Caki2 (cell line): Measurements from ENCODE around the gene FTCD. TPM values are rescaled to one million over a fixed set of nuclear protein-coding genes. Genes with fewer than 3 reads are reported as not detected.
"Not testable (repeated sequence)": the region's sequence is repeated elsewhere in the genome, so short reads cannot be mapped to it uniquely, and the experiment has no call there.

ENCODE experiments used
- DNase-seq: peaks from one replicate; pipeline ENCODE4 v3.0.0-alpha.2; 2015; ENCODE audit warnings: low read depth
- in situ Hi-C: cut with HindIII; loops from 2 replicates; pipeline ENCODE4 v1.10.0; 2016; ENCODE audit warnings: low sequenced_read_pairs, low pct_unique_long_range_greater_than_20kb, mixed read lengths
- total RNA-seq: library from RNA; depleted of rRNA; stranded (reverse); fragments of >200 nt; shearing (Covaris generic); gene quantifications from 2 replicates; pipeline ENCODE4 v1.2.3, GENCODE V29; 2014; ENCODE audit warnings: low replicate concordance

Gene FTCD
- total RNA-seq, 1 experiment from 2014 or later = 0.14 TPM

GRCh38 chr21:46178961-46179360 lies 23.6 kb upstream of the FTCD start:
- DNase-seq = no peak
- in situ Hi-C loops = no loop called here

- in situ Hi-C loops = not testable (repeated sequence)
Observed at GRCh38 chr21:46176443-46177129, 21.2 kb upstream of the FTCD start.

DNA sequence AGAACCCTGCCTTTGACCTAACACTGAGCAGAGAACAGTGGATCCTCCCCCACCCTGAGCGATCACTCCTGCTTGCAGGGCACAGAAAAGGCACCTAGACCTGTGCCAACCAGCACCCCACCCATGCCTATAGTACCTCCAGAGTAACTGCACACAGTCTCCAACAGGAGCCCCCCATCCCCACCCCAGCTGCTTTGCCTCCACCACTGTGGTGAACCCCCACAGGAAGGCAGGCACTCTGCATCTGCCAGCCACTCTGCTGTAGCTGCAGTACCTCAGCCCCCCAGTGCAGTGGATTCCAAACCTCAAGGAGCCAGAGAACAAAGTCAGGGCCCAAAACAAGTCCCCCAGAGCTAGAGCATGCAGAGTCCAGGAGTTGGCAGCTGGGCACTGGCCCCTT lies 18.2 kb upstream of the FTCD start:
- no peak for DNase-seq
- in situ Hi-C loops = no loop called here

More at GRCh38 chr21:46176443-46177129, 21.2 kb upstream of the FTCD start:
- not testable (repeated sequence) for DNase-seq

DNA sequence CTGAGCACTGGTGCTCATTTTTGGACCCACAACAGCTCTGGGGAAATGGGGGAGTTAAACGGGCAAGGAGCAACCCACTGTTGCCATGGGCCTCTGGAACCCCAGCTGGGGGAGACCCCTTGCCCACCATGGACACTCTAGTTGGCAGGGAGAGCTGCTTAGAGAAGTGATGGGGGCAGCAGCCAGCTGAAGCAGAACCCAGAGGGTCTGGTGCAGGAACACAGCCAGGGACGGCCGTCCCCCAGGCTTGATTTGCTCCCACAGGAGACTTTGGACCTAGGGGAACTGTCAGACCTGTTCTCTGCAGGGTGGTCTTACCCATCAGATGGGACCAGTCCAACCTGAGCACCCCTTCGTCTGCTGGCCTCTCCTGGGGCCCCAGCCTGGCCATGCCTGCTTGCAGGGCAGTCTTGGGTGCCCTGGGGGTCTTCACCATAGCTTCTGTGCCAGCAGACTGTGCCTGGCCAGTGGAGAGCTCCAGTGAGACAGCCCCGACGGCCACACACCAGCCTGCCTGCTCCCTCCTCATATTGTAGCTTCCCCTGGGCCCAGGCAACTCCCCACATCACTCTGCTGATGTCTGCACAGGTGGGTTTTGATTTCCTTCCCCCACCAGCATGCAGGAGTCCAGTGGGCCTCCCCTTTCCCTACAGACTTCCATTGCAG lies 17.6 kb upstream of the FTCD start:
- DNase-seq = no peak
- in situ Hi-C loops = no loop called here

DNA sequence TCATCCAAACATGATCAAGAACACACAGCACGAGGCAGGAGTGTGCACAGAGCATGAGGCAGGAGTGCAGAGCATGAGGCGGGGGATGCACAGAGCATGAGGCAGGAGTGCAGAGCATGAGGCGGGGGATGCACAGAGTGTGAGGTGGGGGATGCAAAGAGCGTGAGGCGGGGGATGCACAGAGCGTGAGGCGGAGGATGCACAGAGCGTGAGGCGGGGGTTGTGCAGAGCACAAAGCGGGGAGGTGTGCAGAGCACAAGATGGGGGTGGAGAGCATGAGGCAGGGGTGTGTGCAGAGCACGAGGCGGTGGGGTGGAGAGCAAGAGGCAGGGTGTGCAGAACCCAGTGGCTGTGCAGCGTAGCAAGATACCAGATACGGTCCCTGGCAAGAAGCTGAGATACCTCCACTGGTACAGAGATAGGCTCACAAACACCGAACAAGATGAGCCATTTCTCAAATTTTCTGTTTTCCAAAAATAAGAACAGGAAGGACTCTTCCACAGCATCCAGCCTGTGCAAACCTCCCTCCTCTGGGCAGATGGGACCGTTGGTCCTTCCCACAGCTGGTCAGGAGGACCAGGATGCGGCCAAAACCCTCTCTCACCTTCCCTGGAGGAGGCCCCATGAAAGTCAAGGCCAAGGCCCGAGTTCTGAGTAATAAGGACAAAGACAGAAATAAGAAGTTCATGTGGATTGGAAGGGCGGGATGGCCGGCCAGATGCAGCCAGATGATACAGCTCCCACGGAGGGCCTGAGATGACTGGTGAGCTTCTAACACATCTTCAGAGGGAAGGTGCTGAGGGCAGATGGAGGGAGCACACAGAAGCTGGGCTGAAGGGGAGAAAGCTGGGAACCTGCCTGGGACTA lies 16.9 kb upstream of the FTCD start:
- DNase-seq = no peak
- in situ Hi-C loops = no loop called here

DNA sequence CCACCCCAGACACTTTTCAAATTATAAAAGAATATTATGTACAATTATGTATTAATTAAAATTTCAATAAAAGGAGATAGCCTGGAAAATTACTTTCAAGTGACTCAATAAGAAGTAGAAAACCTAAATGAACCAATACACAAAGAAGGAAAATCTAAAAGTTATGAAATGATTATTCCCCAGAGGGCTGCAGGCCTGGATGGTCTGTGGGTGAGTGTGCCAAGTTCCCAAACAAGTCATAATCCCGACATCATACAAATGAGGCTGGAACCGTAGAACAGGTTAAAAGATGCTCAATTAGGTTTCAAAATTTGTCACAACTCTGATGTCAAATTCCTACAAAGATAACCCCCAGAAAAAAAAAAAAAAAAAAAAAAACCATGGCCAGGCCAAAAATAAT lies 16.2 kb upstream of the FTCD start:
- in situ Hi-C loops = no loop called here
- no peak for DNase-seq

DNA sequence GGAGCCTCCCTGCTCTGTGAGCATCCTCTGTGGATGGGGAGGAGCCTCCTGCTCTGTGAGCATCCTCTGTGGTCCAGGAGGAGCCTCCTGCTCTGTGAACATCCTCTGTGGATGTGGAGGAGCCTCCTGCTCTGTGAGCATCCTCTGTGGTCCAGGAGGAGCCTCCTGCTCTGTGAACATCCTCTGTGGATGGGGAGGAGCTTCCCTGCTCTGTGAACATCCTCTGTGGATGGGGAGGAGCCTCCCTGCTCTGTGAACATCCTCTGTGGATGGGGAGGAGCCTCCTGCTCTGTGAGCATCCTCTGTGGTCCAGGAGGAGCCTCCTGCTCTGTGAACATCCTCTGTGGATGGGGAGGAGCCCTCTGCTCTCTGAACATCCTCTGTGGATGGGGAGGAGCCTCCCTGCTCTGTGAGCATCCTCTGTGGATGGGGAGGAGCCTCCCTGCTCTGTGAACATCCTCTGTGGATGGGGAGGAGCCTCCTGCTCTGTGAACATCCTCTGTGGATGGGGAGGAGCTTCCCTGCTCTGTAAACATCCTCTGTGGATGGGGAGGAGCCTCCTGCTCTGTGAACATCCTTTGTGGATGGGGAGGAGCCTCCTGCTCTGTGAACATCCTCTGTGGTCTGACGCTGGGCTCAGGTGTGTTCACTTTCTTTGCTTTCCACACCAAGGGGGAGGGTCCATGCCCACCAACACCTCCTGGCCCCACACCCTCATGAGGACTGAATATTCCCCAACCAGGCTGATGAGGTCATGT lies 15.2 kb upstream of the FTCD start:
- in situ Hi-C loops, DNase-seq: not testable (repeated sequence)

- in situ Hi-C loops = no loop called here
- DNase-seq = no peak
Observed at GRCh38 chr21:46168659-46169386, 13.4 kb upstream of the FTCD start.

GRCh38 chr21:46168238-46168637 lies 12.9 kb upstream of the FTCD start:
- DNase-seq = no peak
- in situ Hi-C loops = no loop called here

- in situ Hi-C loops = no loop called here
- DNase-seq = no peak
Observed at GRCh38 chr21:46165098-46165497, 9.7 kb upstream of the FTCD start.

- no peak for DNase-seq
- in situ Hi-C loops = no loop called here
Observed at GRCh38 chr21:46163380-46163779, 8.0 kb upstream of the FTCD start.

GRCh38 chr21:46161633-46162592 lies 6.5 kb upstream of the FTCD start:
- in situ Hi-C loops = no loop called here
- DNase-seq = no peak

DNA sequence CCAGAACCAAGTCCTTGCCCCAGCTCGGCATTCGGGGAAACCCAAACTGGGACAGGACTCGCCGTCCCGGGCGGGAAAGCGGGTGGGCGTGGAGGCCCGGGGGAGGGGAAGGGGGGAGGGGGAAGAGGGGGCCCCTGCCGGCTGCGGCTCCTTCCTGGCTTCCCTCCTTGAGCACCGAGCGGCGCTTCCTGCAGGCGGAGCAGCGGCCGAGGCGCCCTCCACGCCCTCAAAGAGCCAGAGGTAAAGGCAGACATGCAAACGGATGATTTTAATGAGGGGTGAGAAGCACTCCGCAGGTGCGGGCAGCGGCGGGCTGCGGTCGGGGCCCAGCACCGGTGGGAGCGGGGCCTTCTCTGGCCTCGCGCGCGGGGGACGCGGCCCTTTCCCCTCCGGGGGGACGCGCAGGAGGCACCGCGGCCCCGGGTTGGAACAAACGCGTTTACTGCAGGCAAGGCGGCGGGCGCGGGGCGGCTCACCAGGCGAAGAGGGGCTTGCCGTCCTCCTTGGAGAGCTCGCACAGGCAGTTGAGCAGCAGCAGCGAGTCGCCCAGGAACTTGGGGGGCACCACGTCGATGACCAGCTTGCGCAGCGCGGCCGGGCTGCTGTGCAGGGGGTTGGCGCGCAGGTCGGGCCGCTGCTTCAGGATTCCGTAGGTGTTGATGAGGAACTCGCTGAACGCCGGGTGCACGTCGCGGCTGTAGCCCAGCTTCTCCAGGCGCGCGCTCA lies 5.7 kb upstream of the FTCD start:
- DNase-seq = no peak
- in situ Hi-C loops = no loop called here

DNA sequence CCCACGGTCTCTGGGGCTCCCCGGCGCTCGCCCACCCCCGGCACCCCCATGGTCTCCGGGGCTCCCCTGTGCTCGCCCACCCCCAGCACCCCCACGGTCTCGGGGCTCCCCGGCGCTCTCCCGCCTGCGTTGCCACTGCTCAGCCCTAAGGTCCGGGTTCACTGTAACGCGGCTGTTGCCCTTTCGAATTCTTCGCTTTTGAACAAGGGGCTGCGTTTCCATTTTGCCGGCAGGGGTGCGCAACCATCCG lies 5.2 kb upstream of the FTCD start:
- DNase-seq = no peak
- in situ Hi-C loops = no loop called here

DNA sequence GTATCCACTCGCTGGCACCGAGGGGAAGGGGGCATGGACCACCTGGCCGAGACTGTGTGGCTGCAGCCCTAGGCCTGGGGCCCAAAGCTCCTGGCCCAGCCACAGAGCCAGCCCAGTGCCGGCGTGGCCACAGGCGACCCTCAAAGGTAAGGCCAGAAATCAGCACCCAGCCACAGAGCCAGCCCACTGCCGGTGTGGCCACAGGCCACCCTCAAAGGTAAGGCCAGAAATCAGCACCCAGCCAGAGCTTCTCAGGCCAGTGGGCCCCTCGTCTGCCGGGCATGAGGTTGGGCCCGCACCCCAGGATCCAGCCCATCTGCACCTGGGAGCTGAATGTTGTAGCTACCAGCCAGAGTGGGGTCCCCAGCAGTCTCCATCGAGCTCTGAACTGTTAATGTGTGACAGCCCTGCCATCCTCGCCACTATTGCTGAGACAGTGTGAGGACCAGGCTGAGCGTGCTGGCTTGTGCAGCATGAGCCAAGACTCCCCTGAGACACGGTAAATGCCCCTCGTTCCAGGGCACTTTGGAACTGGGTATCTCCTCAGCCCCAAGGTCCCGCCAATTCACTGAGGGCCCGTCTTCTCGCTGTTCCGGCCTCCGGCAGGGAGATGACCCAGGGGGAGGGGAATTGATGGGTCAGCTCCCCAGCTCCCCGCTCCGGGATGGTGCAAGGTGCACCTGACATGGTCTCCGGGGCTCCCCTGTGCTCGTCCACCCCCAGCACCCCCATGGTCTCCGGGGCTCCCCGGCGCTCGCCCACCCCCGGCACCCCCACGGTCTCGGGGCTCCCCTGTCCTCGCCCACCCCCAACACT lies 4.7 kb upstream of the FTCD start:
- DNase-seq = no peak
- in situ Hi-C loops = no loop called here

DNA sequence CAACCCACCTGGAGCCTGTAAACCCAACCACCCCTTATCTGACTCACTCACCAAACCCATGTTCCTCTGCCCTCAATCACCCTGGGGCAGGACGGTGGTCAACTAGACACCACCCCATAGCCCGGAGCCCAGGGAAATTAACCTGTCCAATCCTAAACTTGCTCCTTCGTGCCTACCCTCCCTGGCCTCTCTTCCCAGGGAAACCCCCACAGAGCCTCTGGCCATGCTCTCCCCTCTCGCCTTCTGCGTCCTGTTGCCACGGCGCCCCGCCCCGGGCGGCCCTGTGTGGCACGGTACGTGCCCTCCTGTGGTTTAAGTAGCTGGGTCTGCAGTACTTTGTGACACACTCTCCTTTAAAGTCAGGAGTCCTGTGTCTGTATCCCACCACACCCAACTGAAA lies 4.0 kb upstream of the FTCD start:
- in situ Hi-C loops = no loop called here
- DNase-seq = no peak
